Thyroid gland (tissue), 4 donors: ENCODE results near the gene NBDY.

Experiments
- CTCF ChIP-seq, 6 experiments: fragments of 200-600 bp in 3 of 6; fragments of 450-650 bp in 3 of 6; sonication (generic) in 3 of 6; IDR thresholded peaks; one replicate each; pipeline ENCODE4 v1.5.1; 2016 to 2019; ENCODE audit warnings: antibody characterized with exemption in 6 of 6, mild to moderate bottlenecking in 2 of 6, inconsistent platforms in 1 of 6, moderate library complexity in 1 of 6
- POLR2A ChIP-seq, 2 donors: fragments of 450-650 bp; IDR thresholded peaks; one replicate each; pipeline ENCODE4 v1.6.1; 2017; ENCODE audit warnings: antibody characterized with exemption in 2 of 2, mild to moderate bottlenecking in 2 of 2, moderate library complexity in 1 of 2

DNA sequence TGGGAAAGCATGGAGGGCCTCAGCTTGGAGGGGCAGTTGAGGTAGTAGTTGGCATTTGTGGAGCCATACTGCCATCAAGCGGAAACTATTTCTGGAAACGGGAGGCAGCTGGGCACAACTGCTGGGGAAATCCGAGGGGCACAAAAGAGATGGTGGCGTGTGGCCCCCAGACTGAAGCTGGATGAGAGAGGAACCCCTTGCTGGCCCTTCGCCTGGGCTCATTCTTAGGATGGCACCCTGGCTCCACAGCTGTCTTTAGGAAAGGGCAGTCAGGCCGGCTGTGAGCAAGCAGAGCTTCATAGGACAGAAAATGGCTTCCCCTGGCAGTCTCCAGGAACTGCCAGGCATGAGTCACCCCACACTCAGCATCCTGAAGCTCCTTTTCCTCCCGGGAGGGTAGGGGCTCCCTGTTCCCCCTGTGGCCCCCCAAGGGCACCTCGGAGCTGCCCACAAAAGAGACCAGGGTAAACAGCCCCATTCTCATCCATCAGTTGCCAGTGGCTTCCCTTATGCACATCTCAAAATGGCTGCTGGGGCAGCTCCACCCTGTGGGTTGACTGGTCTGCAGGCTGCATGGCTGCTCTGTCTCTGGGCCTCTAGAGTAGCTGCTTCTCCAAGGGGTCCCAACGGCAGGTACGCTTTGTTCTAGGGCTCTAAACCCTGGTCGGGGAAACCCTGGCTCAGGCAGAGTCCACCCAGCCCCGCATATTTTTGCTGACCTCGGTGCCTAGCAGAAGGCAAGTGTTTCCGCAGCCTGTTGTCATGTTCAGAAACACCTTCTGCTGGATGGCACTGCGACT is 64.7 kb downstream of the NBDY start:
- TF ChIP-seq POLR2A (IDR thresholded peaks at IDR 0.05) (no peak), CTCF (IDR thresholded peaks at IDR 0.05) (peak in 1 of 6 experiments; percentile 26)
